NCI-H1417 treated with DMSO at 0.1 percent for 48 hours (cell line): ENCODE measurements around the gene MEIS3.

Source experiments
- DNase-seq: peaks from one replicate; lab custom pipeline; 2025; lab: John Stamatoyannopoulos, UW

The MEIS3 gene

GRCh38 chr19:47357788-47358680 is 61.3 kb downstream of the MEIS3 start:
- no peak for DNase-seq

DNA sequence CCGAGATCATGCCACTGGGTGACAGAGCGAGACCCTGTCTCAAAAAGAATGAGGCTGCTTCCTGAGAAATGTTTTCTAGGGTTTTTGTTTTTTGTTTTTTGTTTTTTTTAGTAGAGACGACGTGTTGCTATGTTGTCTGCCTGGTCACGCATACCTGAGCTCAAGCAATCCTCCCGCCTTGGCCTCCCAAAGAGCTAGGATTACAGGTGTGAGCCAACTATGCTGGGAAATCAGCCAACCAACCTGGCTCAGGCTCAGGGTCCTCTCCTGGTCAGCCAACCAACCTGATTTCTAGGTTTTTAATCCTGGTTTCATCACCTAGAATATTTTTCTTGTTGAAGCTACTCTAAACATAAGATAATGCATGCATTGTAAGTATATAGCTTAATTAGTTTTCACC is 62.4 kb downstream of the MEIS3 start:
- DNase-seq = no peak

GRCh38 chr19:47353307-47353712 is 66.0 kb downstream of the MEIS3 start:
- DNase-seq = no peak
